NOMO-1 treated with DMSO at 0.1 percent for 48 hours (cell line): Measurements from ENCODE around the gene CUL1.

Experiments used
- DNase-seq: peaks from one replicate; lab custom pipeline; 2025; ENCODE audit not compliant: unreplicated experiment; lab: John Stamatoyannopoulos, UW

The CUL1 gene

DNA sequence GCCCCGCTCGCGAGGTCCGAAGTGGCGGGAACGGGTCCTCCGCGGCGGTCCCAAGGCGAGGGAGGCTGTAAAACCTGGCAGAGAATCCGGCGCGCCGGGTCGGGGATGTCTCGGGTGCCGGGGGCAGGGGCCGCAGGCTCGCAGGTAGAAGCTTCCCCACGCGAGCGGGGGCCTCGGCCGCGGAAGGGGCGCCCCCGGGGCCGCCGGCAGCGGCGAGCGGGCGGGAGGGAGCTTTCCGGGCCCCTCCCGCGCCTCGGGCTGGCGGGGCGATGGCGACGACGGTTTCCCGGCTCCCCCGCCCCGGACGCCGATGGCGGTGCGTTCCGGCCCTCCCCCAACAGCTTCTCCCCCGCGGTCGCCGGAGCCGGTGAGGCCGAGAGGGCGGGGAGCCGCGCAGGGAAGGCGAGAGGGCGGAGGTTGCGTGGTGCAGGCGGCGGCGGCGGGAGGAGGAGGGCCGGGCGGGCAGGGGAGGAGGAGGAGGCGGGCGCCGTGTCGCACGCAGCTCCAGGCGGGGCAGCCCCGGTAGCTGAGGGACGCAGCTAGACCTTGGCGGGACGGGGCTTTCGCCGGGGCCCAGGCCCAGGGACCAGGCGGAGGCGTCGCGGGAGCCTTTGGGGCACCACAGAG, at the start of gene CUL1:
TSS of gene CUL1 (plus strand) at position 507 of the 627 bp plus-strand sequence. CDS start 31,220 bp downstream, outside the sequence.
- peak; percentile 47 for DNase-seq

- no peak for DNase-seq
Observed at GRCh38 chr7:148650232-148650858, 48.4 kb upstream of the CUL1 start.

DNA sequence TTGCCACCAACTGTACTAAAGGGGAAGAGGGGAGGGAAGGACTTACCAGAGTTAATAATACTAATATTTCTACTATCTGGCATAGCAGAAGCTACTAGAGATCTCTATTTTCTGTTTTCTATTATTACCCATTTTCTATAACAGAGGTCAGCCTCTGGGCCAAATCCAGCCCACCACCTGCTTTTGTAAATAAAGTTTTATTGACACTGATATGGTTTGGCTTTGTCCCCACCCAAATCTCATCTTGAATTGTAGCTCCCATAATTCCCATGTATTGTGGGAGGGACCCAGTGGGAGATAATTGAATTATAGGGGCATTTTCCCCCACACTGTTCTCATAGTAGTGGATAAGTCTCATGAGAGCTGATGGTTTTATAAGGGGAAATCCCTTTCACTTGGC, 45.9 kb upstream of the CUL1 start:
- no peak for DNase-seq

GRCh38 chr7:148657929-148658328, 40.8 kb upstream of the CUL1 start:
- no peak for DNase-seq

GRCh38 chr7:148661471-148661870, 37.2 kb upstream of the CUL1 start:
- no peak for DNase-seq

DNA sequence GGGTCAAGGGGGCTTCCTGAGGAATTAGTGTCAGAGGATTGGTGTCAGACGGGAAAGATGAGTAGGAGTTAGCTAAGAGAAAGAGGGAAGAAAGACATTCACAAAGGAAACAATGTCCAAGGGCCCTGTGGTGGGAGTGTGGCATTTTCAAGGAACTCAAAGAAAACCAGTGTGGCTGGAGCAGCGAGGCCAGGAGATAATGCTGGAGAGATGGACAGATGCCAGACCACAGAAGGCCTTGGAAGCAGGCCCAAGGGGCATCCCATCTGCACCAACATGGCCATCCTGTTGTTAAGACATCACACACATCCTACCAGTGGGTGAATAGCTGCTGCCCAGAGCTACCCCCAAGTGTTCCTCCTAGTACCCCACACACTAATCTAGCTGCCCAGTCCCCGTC, 36.1 kb upstream of the CUL1 start:
- DNase-seq: no peak

DNA sequence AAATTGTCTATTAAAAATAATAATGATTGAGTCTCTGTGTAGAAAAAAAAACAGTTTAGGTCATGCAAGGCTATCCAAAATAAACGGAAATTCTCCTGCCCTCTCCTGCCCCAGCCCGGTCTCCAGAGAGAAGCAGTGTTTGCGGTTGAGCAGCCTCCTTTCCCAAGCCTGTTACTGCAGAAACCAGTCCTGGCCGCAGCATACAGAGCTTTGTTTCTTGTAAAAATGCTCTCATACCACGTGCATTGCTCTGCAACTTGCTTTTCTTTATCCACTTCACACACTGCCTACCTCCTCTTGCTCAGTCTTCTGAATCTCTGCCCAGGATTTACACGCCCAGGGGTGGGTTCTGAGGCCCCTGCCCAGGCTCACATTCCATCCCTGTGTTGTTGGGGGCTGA, 34.4 kb upstream of the CUL1 start:
- no peak for DNase-seq

DNA sequence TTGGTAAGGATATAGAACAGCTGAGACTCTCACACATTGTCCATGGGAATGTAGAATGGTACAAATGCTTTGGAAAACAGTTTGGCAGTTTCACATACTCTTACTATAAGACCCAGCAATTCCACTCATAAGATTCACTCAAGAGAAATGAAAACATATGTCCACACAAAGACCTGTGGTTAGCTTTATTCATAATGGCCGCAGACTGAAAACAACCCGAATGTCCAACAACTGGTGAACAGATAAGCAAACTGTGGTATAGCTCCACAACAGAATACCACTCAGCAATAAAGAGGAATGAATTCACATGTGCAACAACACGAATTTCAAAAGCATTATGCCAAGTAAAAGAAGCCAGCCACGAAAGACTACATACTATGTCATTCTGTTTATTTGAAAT, 33.5 kb upstream of the CUL1 start:
- DNase-seq: no peak

GRCh38 chr7:148669927-148670326, 28.8 kb upstream of the CUL1 start:
- DNase-seq: no peak

DNA sequence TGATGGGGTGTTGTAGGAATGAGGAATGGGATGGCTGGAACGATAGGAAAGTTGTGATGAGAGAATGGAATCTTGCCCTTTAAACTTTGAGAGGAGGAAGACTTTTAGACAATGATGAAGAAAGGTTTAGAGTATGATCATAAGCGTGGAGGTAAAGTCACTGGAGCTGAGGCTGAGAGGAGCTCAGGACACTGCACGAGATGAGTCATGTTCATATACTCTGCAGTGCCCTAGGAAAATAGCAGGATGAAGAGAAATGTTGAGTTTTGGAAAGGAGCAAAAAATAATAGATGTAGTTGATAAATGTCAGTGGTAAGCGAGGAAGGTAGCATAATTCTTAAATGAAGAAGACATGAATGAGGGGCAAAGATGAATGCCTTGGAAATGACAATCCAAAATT, 28.3 kb upstream of the CUL1 start:
- no peak for DNase-seq

DNA sequence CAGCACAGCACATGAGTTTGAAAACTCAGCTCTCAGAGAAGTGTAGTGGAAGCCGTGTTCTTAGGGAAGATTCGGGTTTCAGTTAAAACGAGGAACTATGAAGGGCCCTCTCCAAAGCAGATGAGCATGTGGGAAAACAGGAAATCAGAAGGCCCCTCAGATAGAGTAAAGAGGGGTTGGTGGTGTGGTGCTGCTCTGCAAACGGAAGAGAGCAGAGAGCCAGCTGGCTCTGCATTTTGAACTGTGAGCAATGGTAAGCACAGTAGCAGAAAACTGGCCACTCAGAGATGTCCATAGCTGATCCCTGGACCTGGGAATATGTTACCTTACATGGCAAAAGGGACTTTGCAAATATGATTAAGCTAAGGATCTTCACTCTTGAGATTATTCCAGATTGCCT, 27.9 kb upstream of the CUL1 start:
- DNase-seq: no peak

DNA sequence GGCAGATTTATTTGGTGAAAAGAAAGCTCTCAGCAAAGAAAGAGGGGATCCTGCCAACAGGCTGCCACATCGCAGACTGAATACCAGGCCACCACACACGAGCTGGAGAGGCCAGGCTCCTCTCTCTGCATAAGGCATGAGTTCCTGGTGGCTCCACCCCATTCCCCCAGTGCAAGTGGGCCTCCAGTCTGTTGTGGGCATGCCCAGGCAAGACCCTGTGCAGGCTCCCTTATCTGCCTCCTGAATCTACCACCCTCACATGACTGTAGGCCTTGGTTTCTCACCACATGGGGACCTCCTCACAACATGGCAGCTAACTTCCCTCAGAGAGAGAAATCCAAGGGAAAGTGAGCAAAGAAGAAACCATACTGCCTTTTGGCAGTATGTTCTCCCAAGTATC, 26.7 kb upstream of the CUL1 start:
- DNase-seq: no peak

DNA sequence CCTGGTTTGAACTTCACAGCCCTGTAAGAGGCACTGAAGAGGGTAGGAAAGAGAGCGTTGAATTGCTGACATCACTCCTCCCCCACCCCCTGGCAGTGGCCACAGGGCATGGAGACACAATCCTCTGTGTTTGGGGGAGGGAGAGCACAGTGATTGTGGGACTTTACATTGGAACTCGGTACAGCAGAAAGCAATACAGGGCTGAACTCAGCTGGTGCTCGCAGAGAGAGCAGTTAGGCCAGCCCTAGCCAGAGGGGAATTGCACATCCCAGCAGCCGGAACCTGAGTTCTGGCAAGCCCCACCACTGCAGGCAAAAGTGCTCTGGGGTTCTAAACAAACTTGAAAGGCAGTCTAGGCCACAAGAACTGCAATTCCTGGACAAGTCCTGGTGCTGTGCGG, 24.0 kb upstream of the CUL1 start:
- DNase-seq: no peak

DNA sequence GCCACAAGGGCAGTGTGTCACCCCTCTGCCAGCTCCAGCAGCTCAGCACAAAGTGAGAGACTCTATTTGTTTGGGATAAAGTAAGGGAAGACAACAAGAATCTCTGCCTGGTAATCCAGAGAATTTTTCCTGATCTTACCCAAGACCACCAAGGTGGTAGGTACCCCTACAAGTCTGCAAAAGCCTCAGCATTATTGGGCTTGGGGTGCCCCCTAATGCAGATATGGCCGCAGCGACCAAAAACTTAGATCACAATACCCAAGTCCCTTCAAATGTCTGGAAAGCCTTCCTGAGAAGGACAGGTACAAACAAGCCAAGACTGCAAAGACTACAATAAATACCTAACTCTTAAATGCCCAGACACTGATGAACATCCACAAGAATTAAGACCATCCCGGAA, 22.4 kb upstream of the CUL1 start:
- DNase-seq: no peak

GRCh38 chr7:148681821-148682220, 16.9 kb upstream of the CUL1 start:
- no peak for DNase-seq

DNA sequence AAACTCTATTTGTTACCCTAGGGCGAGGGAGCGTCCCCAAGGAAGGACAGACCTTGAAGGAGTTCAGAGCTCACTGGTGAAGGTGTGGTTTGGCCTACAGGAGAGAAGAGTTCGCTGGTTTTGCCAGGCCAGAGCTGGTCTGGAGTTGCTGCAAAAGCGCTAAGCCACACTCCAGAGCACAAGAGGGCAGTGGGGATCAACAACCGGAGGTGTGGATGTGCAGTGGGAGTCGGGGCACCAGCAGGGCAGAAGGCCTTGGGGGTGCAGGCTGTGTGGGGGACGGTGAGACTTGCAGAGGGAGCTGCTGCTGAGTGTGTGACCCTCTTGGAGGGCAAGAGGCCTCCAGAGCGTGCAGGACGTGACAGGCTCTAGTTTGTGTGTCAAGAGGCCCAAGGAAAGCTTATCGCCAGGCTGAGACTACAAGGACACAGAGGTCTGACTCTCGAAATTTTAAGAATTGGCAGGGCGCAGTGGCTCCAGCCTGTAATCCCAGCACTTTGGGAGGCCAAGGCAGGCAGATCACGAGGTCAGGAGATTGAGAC, 14.3 kb upstream of the CUL1 start:
- no peak for DNase-seq

- no peak for DNase-seq
Observed at GRCh38 chr7:148686312-148686937, 12.3 kb upstream of the CUL1 start.

DNA sequence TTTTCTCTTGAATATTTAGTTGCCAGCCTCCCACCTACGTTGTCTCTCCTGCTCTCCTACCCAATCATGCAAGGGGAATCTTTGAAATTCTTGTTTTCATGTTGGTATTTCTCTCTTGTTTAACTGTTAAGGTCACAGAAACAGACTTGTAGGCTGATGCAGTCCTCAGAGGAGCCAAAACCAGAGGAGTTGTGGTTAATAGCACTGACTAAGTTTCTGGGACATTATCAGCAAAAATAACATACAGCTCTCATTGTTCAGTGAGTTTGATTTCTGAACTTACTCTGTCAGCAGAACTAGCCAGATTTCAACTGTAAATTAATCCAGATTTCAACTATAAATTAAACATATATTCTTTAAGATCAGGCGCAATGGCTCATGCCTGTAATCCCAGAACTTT, 11.1 kb upstream of the CUL1 start:
- no peak for DNase-seq

- no peak for DNase-seq
Observed at GRCh38 chr7:148688526-148688925, 10.2 kb upstream of the CUL1 start.

GRCh38 chr7:148693651-148694050, 5.1 kb upstream of the CUL1 start:
- no peak for DNase-seq

GRCh38 chr7:148694631-148695030, 4.1 kb upstream of the CUL1 start:
- no peak for DNase-seq

DNA sequence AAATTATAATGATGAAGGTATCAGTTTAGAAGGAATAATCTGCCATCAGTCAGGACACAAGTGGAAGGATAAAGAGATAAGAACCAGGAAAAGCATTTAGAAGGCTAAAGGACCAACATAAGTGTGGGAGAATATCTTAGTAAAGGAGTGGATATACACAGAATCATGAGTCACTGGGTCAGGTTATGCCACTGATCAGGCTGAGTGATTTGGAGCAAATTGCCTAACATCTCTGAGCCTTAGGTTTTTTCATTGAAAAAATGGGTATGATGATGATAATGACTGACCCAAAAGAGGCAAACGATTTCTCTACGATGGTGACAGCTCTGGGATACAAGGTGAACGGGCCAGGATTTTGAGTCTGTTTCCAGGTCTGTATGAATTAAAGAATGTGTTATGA, 2.8 kb upstream of the CUL1 start:
- no peak for DNase-seq
